ENCODE data around the gene SLC7A4.

The SLC7A4 gene

DNA sequence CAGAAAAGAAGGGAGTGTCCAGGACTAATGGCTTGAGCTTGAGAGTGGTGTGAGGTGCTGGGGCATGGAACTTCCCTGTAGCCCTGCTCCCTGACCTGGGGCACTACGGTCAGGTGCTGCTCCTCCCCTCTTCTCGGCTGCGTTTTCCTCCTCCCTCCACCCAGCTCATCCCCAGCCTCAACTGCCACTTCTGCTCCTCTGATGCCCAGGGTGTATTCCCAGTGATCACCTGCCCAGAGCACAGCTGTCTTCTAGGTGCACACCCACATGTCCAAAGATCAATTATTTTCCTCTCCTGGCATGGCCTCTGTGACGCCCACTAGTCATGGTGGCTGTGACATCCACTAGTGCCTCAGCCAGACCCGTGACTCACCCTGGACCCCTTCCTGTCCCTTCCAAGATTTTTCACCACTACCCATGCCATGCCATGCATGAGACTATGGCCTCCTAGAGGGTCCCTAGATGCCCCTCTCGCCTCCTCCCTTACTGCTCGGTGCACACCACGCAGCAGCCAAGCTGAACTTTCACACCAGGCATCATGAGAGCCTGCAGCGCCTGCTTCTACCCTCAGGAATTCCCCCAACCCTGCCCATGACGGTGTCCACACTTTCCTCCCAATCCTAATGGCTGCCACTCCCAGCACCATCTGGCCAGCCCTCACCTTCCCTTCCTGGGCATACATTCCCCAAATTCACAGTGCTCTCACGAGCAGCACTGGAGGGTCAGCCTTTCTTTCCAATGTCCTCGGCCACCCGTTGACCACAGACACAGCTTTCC is 15.5 kb downstream of the SLC7A4 start:
- no peak for TF ChIP-seq CTCF (IDR thresholded peaks at IDR 0.05; ENCODE audit: control insufficient read depth, insufficient read depth, low read depth, low read length, missing control alignments)
- H3K4me3 ChIP-seq (ENCODE audit: control insufficient read depth, low read depth, low read length), result no peak overlapping the region
- no peak for DNase-seq (ENCODE audit: low read depth)

DNA sequence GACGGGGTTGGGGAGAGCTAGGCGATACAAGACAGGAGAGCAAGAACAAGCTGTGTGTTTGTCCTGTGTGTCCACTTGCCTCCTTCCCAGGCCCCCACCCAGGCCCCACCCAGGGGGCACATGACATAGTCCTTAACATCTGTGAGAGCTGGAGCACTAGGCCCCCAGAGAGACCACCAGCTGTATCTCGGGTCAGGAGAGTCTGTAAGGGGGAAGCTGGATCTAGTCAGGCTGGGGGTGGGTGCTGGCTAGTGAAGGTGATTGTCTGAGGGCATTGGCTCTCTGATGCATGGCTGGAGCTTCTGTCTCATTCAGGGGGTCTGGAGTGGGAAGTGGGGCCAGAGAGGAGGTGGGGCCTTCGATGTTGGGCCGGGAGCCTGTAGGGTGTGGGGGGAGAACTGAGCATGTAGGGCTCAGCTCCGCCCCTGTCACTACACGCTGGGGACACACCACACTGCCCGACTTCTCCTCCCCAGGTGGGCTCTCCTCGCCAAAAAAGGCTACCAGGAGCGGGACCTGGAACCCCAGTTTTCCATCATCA is 16.8 kb downstream of the SLC7A4 start:
- TF ChIP-seq CTCF (IDR thresholded peaks at IDR 0.05; ENCODE audit: control insufficient read depth, insufficient read depth, low read depth, low read length, missing control alignments), result no peak
- peak overlapping the region; percentile 56 for H3K4me3 ChIP-seq (ENCODE audit: control insufficient read depth, low read depth, low read length)
- no peak for DNase-seq (ENCODE audit: low read depth)

- TF ChIP-seq CTCF (IDR thresholded peaks at IDR 0.05; ENCODE audit: control insufficient read depth, insufficient read depth, low read depth, low read length, missing control alignments), result no peak
- no peak for DNase-seq (ENCODE audit: low read depth)
- peak within 1 kb of the TSS; percentile 56 for H3K4me3 ChIP-seq (ENCODE audit: control insufficient read depth, low read depth, low read length)
Observed at GRCh38 chr22:21014726-21015465, 17.5 kb downstream of the SLC7A4 start, which contains the start of gene P2RX6. P2RX6 (plus strand) TSS chr22:21015165; CDS start chr22:21015175, 10 bp downstream.

DNA sequence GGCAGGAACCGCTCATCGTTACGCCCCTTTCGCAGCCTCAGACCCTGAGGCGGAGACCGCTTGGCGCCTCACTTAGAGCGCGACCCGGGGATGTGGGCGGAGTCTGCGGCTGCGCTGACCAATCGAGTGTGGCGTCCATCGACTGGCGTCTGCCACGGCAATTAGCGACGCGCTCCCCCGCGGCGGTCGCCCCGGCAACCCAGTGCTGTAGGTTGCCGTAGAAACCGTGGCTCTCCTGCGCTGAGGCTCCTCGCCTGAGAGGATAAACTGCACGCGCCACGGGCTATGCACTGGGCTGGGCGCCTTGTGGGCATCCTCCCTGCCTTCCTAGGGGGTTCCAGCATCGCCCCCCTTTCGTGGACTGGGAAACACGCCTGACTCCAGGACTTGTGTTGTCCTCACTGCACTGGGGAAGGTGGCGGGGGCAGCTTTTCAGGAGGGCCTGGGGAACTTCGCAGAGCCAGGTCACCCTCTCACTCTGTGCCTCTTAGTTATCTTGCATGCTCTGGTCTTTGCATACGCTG is 18.1 kb downstream of the SLC7A4 start:
- peak; percentile 46 for DNase-seq (ENCODE audit: low read depth)
- H3K4me3 ChIP-seq (ENCODE audit: control insufficient read depth, low read depth, low read length), result peak overlapping the region; percentile 56
- TF ChIP-seq CTCF (IDR thresholded peaks at IDR 0.05; ENCODE audit: control insufficient read depth, insufficient read depth, low read depth, low read length, missing control alignments), result no peak

- no peak for DNase-seq (ENCODE audit: low read depth)
- H3K4me3 ChIP-seq (ENCODE audit: control insufficient read depth, low read depth, low read length), result peak overlapping the region; percentile 56
- no peak for TF ChIP-seq CTCF (IDR thresholded peaks at IDR 0.05; ENCODE audit: control insufficient read depth, insufficient read depth, low read depth, low read length, missing control alignments)
Observed at GRCh38 chr22:21013657-21014201, 18.6 kb downstream of the SLC7A4 start.
